ENCODE data around the gene STAP2. TPM values are rescaled to one million over a fixed set of nuclear protein-coding genes. Genes with fewer than 3 reads are reported as not detected.
"Not testable (repeated sequence)": the region's sequence is repeated elsewhere in the genome, so short reads cannot be mapped to it uniquely, and the experiment has no call there.

STAP2 gene
- total RNA-seq, 2 experiments from 2014 or later = 8.8 to 9.6 TPM

DNA sequence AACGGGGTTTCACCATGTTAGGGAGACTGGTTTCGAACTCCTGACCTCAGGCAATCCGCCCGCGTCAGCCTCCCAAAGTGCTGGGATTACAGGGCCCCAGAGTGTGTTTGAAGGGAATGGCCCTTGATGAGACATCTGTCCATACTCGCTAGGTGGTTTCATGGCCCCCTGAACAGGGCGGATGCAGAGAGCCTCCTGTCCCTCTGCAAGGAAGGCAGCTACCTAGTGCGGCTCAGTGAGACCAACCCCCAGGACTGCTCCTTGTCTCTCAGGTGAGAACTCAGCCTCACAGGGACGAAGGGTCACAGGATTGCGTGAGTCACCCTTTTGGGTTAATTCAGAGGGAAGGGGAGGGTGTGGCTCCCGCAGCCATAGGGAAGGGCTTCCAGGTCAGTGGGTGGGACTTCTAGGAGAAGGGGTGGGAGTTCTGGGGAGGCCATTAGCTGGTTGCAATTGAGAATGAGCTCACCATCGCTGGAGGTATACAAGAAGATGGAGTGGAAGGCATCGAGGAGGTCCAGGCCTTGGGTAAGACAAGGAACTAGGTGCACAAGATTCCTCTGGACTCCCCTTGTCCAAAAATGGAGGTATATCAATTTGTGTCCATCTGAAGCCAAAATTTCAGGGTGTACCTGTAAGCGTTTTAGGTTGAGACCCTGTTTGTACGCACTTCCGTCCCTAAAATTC, 50.4 kb downstream of the STAP2 start:
- DNase-seq = no peak
- Mint-ChIP-seq H3K36me3 (no peaks in the 10 kb centered on the region), H3K27me3 (peaks cover under 1% of the 10 kb centered on the region), H3K27ac (no peak overlapping the region), H3K4me1 (no peaks in the 10 kb centered on the region), H3K4me3 (no peak overlapping the region), H3K9me3 (ENCODE audit: low read depth) (no peaks in the 10 kb centered on the region)
- ATAC-seq = no peak
- CTCF ChIA-PET = no interaction called here

DNA sequence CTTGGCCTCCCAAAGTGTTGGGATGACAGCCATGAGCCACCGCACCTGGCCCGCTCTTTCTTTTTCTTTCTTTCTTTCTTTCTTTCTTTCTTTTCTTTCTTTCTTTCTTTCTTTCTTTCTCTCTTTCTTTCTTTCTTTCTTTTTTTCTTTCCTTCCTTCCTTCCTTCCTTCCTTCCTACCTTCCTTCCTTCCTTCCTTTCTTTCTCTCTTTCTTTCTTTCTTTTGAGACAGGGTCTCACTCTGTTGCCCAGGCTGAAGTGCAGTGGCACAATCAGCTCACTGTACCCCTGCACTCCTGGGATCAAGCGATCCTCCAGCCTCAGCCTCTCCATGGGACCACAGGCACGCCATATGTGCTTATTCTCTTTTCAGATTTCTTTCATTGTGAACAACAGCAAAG, 52.5 kb downstream of the STAP2 start:
- CTCF ChIA-PET = interaction anchor here (0.6 kb wide), 1 partner anchor 137 kb away, joined by 4 read pairs; no protein-coding TSS in a partner anchor
- H3K4me3 Mint-ChIP-seq; H3K4me1 Mint-ChIP-seq; H3K27me3 Mint-ChIP-seq; ATAC-seq; H3K36me3 Mint-ChIP-seq; H3K9me3 Mint-ChIP-seq (ENCODE audit: low read depth); DNase-seq; H3K27ac Mint-ChIP-seq: not testable (repeated sequence)

DNA sequence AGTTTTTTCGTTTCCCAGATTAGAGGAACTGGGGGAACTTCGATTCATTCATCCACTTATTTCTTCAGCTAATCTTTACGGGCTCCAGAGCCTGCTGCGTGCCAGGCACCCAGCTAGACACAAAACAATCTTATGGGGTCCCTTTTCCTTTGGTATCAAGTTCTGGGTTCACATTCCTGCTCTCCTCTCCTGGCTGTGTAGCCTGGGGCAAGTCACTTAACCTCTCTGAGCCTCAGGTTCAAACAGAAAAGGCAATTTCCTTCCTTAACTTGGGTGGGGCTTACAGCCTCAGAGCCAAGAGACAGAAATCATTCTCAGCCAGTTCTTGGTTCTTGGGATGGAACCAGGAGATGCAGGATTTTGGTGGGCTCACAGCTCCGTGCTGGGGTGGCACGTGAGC, 53.7 kb downstream of the STAP2 start:
- Mint-ChIP-seq H3K9me3 (ENCODE audit: low read depth) (no peaks in the 10 kb centered on the region), H3K4me1 (no peaks in the 10 kb centered on the region), H3K27ac (no peak overlapping the region), H3K4me3 (no peak overlapping the region), H3K27me3 (peaks cover 17% of the 10 kb centered on the region), H3K36me3 (no peaks in the 10 kb centered on the region)
- ATAC-seq (no peak), DNase-seq (no peak)
- CTCF ChIA-PET = interaction anchor here (0.7 to 1.9 kb wide), 2 partner anchors 18 to 240 kb away, joined by 3 to 8 read pairs; no protein-coding TSS in a partner anchor

DNA sequence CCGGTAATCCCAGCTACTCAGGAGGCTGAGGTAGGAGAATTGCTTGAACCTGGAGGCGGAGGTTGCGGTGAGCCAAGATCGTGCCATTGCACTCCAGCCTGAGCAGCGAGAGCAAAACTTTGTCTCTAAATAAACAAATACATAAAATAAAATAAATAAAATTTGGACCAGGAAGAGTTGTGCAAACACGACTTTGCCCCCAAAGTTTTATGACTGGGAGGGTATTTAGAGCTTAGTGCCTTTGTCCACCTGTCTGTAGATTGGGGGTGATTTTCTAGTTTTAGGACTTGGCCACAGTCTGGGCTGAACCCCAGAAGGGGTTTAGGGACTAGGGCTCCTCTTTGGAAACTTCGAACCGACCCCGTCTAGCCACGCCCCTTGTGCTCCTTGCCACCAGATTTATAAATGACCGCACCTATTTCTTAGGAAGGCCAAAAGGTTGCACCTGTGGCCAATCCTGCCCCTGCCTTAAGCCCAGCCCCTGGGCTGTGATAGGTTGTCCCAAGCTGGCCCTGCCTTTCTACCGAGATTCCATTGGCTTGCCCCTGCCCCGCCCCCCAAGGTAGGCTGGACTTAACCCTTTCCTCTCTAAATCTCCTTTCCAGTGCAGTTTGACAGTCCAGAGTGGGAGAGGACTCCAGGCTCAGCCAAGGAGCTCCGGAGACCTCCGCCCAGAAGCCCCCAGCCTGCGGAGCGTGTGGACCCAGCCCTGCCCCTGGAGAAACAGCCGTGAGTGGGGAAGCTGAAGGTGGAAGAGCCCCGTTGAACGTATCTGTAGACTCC, 54.3 kb downstream of the STAP2 start:
- no peak for DNase-seq
- ATAC-seq = no peak
- H3K36me3 Mint-ChIP-seq = no peaks in the 10 kb centered on the region
- H3K4me3 Mint-ChIP-seq = no peak overlapping the region
- H3K9me3 Mint-ChIP-seq (ENCODE audit: low read depth) = no peaks in the 10 kb centered on the region
- H3K27ac Mint-ChIP-seq = no peak overlapping the region
- peaks cover 2% of the 10 kb centered on the region for H3K4me1 Mint-ChIP-seq
- CTCF ChIA-PET = interaction anchor here (0.7 to 1.9 kb wide), 3 partner anchors 17 to 241 kb away, joined by 3 to 8 read pairs (median 6); no protein-coding TSS in a partner anchor
- peaks cover 21% of the 10 kb centered on the region for H3K27me3 Mint-ChIP-seq

DNA sequence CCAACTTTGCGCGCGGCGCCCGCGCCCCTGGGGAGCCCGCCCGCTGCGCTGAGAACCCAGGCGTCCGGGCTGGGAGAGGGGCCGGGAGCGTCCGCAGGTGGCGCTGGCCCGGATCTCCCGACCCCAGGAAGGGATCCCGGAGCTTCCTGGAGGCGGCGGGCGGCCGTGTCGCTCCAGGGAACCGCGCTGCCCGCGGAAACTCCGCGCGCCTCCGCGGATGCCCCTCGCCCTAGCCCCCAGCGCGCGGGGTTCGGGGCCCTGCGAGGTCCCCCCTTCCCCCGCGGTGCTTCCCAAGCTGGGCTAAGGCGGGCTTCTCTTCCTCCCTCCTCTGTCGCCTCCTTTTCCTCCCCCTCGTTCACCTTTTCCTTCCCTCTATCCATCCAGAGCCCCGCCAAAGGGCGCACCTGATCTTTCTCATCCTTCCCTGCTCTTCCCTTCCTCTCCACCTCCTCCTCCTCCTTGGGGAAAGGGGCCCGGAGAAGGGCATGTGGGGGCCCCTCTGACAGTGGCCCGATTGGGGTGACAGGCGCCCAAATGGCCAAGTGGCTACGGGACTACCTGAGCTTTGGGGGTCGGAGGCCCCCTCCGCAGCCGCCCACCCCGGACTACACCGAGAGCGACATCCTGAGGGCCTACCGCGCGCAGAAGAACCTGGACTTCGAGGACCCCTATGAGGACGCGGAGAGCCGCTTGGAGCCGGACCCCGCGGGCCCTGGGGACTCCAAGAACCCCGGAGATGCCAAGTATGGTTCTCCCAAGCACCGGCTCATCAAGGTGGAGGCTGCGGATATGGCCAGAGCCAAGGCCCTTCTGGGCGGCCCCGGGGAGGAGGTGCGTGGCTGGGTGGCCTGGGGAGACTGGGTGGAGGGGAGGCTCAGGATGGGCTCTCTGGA, 58.9 kb downstream of the STAP2 start:
- H3K4me3 Mint-ChIP-seq = no peak overlapping the region
- DNase-seq (no peak), ATAC-seq (no peak)
- CTCF ChIA-PET = interaction anchor here (1.8 kb wide), 1 partner anchor 12 kb away, joined by 10 read pairs; no protein-coding TSS in a partner anchor
- no peak overlapping the region for H3K27ac Mint-ChIP-seq
- H3K9me3 Mint-ChIP-seq (ENCODE audit: low read depth) = no peaks in the 10 kb centered on the region
- peaks cover 4% of the 10 kb centered on the region for H3K4me1 Mint-ChIP-seq
- H3K27me3 Mint-ChIP-seq = peaks cover 35% of the 10 kb centered on the region
- H3K36me3 Mint-ChIP-seq = no peaks in the 10 kb centered on the region

DNA sequence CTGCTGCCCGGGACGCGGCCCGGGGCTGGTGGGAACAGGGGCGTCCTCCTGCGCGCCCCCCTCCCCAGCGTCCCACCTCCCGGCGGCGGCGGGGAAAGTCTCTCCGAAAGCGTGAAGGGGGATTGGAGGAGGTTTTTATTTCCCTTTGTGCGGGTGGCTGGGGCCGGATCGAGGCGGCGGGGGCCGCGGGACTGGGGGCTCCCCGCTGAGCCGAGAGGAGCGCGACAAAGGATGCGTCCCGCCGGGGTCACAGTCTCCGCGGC, 59.4 kb downstream of the STAP2 start:
- peaks cover 4% of the 10 kb centered on the region for H3K4me1 Mint-ChIP-seq
- no peak for ATAC-seq
- H3K4me3 Mint-ChIP-seq = no peak overlapping the region
- H3K36me3 Mint-ChIP-seq = no peaks in the 10 kb centered on the region
- H3K9me3 Mint-ChIP-seq (ENCODE audit: low read depth) = no peaks in the 10 kb centered on the region
- no peak for DNase-seq
- peaks cover 35% of the 10 kb centered on the region for H3K27me3 Mint-ChIP-seq
- CTCF ChIA-PET = interaction anchor here (1.8 kb wide), 1 partner anchor 12 kb away, joined by 10 read pairs; no protein-coding TSS in a partner anchor
- no peak overlapping the region for H3K27ac Mint-ChIP-seq

DNA sequence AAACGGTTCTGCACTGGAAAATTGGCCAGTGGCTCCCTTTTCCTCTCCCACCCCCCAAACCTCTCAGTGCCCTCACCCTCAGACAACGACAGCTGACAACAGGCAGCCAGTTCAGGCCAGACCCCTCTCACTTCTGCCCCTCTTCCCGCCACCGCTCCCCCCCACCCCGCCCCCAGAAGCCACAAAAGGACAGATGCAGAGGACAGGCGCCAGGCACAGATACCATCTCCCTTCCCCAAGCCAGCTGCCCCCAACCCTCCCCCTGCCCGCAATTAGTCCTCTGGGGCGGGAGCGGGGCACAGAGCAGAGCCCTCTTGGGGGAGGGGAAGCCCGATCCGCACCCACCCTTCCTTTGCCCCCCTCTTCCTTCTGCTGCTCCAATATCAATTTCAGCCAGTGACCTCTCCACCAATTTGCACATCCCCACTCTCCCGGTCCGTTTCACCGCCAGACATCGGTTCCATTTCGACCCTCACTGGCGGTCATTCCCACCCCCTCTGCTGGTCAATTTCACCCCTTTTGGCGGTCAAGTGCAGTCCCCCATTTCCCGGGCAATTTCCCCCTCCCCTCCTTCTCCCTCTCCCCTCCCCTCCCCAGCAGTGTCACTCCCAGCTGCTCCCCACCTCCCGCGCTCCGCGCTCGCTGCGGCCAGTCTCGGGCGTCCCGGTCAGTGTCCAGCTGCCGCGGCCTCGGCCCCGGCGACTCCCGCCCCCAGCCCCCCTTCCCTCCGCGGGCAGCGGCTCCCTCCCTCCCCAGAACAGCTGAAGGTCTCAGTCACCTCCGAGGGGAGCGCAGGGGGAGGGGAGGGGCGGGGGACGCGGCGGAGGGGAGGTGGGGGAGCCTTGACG, 60.0 kb downstream of the STAP2 start, which contains the start of gene SHD:
Gene SHD (plus strand): TSS at position 848 of the 848 bp plus-strand sequence. CDS start 798 bp downstream, outside the sequence.
- ATAC-seq (no peak), DNase-seq (no peak)
- H3K4me1 Mint-ChIP-seq = peaks cover 4% of the 10 kb centered on the region
- H3K9me3 Mint-ChIP-seq (ENCODE audit: low read depth) = no peaks in the 10 kb centered on the region
- H3K27ac Mint-ChIP-seq = no peak within 1 kb of the TSS
- H3K27me3 Mint-ChIP-seq = peaks cover 35% of the 10 kb centered on the region
- H3K36me3 Mint-ChIP-seq = no peaks in the 10 kb centered on the region
- H3K4me3 Mint-ChIP-seq = no peak within 1 kb of the TSS
- CTCF ChIA-PET = interaction anchor here (1.1 to 1.8 kb wide), 3 partner anchors 11 to 12 kb away, joined by 4 to 10 read pairs (median 4); no protein-coding TSS in a partner anchor

DNA sequence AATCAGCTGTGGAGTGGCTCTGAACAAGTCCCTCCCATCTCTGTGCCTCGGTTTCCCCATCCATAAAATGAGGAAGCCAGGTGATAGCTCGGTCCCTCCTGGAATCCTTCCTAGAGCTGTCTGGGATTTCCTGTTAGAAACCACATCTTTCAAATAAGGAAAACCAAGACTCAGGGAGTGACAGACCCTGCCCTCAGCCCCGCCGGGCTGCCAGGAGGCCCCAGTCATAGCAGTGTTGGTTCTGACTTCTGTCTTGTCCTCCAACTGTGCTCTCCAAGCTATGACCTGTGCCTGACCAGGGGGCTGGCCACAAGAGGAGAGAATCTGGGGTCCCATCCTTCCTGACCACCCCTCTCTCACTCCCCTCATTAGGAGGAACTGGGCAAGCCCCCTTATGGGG, 60.6 kb downstream of the STAP2 start:
- DNase-seq (no peak), ATAC-seq (no peak)
- peaks cover 33% of the 10 kb centered on the region for H3K27me3 Mint-ChIP-seq
- H3K4me1 Mint-ChIP-seq = peaks cover 4% of the 10 kb centered on the region
- CTCF ChIA-PET = interaction anchor here (1.1 to 1.6 kb wide), 2 partner anchors 10 to 11 kb away, joined by 4 read pairs; no protein-coding TSS in a partner anchor
- no peak overlapping the region for H3K27ac Mint-ChIP-seq
- H3K4me3 Mint-ChIP-seq = no peak overlapping the region
- H3K36me3 Mint-ChIP-seq = no peaks in the 10 kb centered on the region
- H3K9me3 Mint-ChIP-seq (ENCODE audit: low read depth) = no peaks in the 10 kb centered on the region

DNA sequence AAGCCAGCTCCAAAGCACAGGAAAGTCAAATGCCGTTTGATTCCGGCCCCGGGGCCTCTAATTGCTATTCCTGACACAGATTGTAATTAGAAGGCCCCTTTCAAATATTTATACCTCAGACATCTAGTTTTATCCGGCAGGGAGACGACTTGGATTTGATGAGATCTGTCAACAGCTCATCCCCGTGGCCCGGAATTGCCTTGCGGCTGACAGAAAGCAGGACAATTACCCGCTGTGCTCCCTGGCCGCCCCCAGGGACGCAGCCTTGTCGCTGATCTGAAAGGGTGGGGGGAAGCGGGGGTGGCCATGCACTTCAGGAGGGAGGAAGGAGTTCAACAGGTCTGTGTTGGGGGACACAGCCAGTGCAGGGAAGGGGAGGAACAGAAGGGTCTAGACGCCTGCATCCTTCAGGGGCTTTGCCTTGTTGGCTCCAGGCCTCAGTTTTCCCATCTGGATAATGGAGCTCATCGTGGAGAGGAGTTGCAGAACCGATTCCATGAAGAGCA, 61.4 kb downstream of the STAP2 start:
- ATAC-seq (no peak), DNase-seq (no peak)
- no peak overlapping the region for H3K27ac Mint-ChIP-seq
- CTCF ChIA-PET = interaction anchor here (1.6 to 2.6 kb wide), 2 partner anchors 9 to 75 kb away, joined by 4 to 10 read pairs; no protein-coding TSS in a partner anchor
- peaks cover under 1% of the 10 kb centered on the region for H3K36me3 Mint-ChIP-seq
- peaks cover 4% of the 10 kb centered on the region for H3K4me1 Mint-ChIP-seq
- no peaks in the 10 kb centered on the region for H3K9me3 Mint-ChIP-seq (ENCODE audit: low read depth)
- no peak overlapping the region for H3K4me3 Mint-ChIP-seq
- peaks cover 30% of the 10 kb centered on the region for H3K27me3 Mint-ChIP-seq

DNA sequence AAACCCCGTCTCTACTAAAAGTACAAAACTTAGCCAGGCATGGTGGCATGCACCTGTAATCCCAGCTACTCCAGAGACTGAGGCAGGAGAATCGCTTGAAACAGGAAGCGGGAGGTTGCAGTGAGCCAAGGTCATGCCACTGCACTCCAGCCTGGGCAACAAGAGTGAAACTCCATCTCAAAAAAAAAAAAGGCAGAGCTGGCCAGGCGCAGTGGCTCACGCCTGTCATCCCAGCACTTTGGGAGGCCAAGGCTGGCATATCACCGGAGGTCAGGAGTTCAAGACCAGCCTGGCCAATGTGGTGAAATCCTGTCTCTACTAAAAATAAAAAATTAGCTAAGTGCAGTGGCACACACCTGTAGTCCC, 64.3 kb downstream of the STAP2 start:
- H3K9me3 Mint-ChIP-seq (ENCODE audit: low read depth); H3K27ac Mint-ChIP-seq; ATAC-seq; H3K4me1 Mint-ChIP-seq; H3K4me3 Mint-ChIP-seq; DNase-seq: not testable (repeated sequence)
- CTCF ChIA-PET = interaction anchor here (1.0 kb wide), 1 partner anchor 19 kb away, joined by 3 read pairs; no protein-coding TSS in a partner anchor
- peaks cover 14% of the 10 kb centered on the region for H3K27me3 Mint-ChIP-seq
- H3K36me3 Mint-ChIP-seq = peaks cover 16% of the 10 kb centered on the region
